Body of pancreas (tissue), 4 donors: ENCODE results near the gene DNHD1.

Experiments used
- POLR2A ChIP-seq, 3 donors: fragments of 450-650 bp; IDR thresholded peaks; one replicate each; pipeline ENCODE4 v1.6.1; 2016; ENCODE audit warnings: antibody characterized with exemption in 3 of 3, mild to moderate bottlenecking in 2 of 3
- TF ChIP-seq, protein P1 (sequence below), 7 experiments: fragments of 450-650 bp in 4 of 7; fragments of 200-600 bp in 3 of 7; sonication (generic) in 3 of 7; IDR thresholded peaks; one replicate each; pipeline ENCODE4 v1.5.1; 2016 to 2019; ENCODE audit warnings: antibody characterized with exemption in 7 of 7

DNA sequence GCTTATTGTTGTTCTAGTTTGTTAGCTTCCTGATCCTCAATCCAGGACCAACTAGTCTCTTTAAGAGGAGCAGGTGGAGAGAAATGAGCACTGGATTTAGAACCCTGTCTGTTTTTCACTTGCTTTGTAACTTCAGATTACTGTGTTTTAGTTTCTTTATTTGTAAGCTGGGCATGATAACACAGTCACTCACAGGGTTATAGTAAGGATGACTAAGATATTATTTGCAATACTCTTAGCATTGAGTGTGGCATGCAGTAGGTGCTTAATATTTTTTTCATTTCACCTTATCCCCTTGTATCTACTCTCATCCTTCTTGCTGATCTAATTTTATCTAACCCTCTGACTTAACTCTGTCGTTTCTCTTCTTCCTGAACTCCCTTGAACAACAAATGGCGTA lies 33.8 kb downstream of the DNHD1 start:
- TF ChIP-seq POLR2A (IDR thresholded peaks at IDR 0.05) = no peak
- TF ChIP-seq, protein P1, sequence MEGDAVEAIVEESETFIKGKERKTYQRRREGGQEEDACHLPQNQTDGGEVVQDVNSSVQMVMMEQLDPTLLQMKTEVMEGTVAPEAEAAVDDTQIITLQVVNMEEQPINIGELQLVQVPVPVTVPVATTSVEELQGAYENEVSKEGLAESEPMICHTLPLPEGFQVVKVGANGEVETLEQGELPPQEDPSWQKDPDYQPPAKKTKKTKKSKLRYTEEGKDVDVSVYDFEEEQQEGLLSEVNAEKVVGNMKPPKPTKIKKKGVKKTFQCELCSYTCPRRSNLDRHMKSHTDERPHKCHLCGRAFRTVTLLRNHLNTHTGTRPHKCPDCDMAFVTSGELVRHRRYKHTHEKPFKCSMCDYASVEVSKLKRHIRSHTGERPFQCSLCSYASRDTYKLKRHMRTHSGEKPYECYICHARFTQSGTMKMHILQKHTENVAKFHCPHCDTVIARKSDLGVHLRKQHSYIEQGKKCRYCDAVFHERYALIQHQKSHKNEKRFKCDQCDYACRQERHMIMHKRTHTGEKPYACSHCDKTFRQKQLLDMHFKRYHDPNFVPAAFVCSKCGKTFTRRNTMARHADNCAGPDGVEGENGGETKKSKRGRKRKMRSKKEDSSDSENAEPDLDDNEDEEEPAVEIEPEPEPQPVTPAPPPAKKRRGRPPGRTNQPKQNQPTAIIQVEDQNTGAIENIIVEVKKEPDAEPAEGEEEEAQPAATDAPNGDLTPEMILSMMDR (IDR thresholded peaks at IDR 0.05) = no peak
